ENCODE measurements around the gene RPTOR.

DNA sequence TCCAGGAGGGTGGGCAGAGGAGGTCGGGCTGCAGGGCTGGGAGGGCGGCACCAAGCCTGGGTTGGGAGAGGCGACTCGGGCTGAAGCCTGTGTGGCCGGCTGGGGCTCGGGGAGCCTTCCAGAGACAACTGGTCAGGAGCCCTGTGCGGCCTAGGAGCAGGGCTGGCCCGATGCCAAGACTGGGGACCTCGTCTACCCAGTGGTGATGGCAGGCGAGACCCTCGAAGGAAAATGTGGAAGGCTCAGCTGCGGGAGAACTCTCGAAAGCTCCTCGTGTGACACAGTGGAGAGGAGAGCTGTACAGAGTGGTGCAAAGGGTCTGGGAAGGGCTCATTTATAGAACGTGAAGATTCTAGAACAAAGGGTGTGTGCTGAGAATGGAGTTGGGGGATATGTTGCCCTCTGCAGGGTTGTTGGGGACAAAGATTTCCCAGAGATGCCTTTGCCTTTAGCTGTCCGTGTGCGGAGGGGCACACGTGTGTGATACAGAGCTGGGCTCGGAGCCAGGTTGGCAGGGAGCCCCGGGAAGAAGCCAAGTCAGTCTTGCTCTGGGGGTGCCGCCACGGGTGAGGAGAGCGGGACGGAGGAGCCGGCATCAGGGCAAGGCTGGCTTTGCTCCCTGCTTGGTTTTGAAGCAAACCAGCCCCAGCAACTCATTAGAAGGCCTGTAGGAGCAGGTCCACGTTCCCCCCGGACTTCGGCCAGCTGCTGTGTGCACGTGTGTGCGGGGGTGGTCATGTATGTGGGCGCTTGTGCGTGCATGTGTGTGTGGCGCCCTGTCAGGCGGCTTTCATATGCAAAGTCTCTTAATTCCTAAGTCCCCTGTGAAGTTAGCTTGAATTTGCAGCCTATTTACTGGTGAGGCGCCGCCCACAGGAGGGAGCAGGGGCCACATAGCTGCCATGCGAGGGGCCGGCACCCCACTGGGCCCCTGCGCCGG lies 314.6 kb downstream of the RPTOR start:
- peak in 1 of 5 experiments; percentile 12 for TF ChIP-seq CTCF (IDR thresholded peaks at IDR 0.05 in 4 of 5, conservative IDR thresholded peaks at IDR 0.05 in 1 of 5)
- TF ChIP-seq POLR2A (IDR thresholded peaks at IDR 0.05) = no peak

All from gastrocnemius medialis (tissue), 4 donors.